HG02973 (cell line): ENCODE measurements around the gene NLRP8.
"Not testable (repeated sequence)": the region's sequence is repeated elsewhere in the genome, so short reads cannot be mapped to it uniquely, and the experiment has no call there.

ENCODE experiments used
- ATAC-seq: cut with Tn5 transposase; IDR thresholded peaks from one replicate; pipeline ENCODE4 v1.9.1; 2021; ENCODE audit warnings: moderate library complexity; ENCODE audit not compliant: unreplicated experiment

NLRP8 gene

GRCh38 chr19:55947532-55947931 is at the start of gene NLRP8:
NLRP8 (plus strand) TSS chr19:55947832.
- ATAC-seq = no peak

- ATAC-seq = no peak
Observed at GRCh38 chr19:55898911-55899310, 48.7 kb upstream of the NLRP8 start.

GRCh38 chr19:55901369-55902079 is 46.1 kb upstream of the NLRP8 start:
- no peak for ATAC-seq

- ATAC-seq = no peak
Observed at GRCh38 chr19:55902080-55902751, 45.4 kb upstream of the NLRP8 start.

GRCh38 chr19:55907286-55907685 is 40.3 kb upstream of the NLRP8 start:
- ATAC-seq = no peak

- no peak for ATAC-seq
Observed at GRCh38 chr19:55907746-55908145, 39.9 kb upstream of the NLRP8 start.

- ATAC-seq = no peak
Observed at GRCh38 chr19:55909801-55910200, 37.8 kb upstream of the NLRP8 start.

GRCh38 chr19:55912916-55913315 is 34.7 kb upstream of the NLRP8 start:
- ATAC-seq = no peak

GRCh38 chr19:55913643-55914268 is 33.9 kb upstream of the NLRP8 start:
- ATAC-seq = no peak

GRCh38 chr19:55923556-55923955 is 24.1 kb upstream of the NLRP8 start:
- ATAC-seq = no peak

- ATAC-seq = no peak
Observed at GRCh38 chr19:55927991-55928390, 19.6 kb upstream of the NLRP8 start.

- not testable (repeated sequence) for ATAC-seq
Observed at GRCh38 chr19:55929258-55929657, 18.4 kb upstream of the NLRP8 start.

- ATAC-seq = no peak
Observed at GRCh38 chr19:55930996-55931515, 16.6 kb upstream of the NLRP8 start.

- no peak for ATAC-seq
Observed at GRCh38 chr19:55931936-55932386, 15.7 kb upstream of the NLRP8 start, which contains the start of gene NLRP13. NLRP13 (minus strand) TSS chr19:55932336; CDS start chr19:55932311, 25 bp downstream.

GRCh38 chr19:55935206-55935605 is 12.4 kb upstream of the NLRP8 start:
- no peak for ATAC-seq

- ATAC-seq = no peak
Observed at GRCh38 chr19:55939206-55939605, 8.4 kb upstream of the NLRP8 start.

GRCh38 chr19:55940306-55940705 is 7.3 kb upstream of the NLRP8 start:
- ATAC-seq = no peak

- ATAC-seq = not testable (repeated sequence)
Observed at GRCh38 chr19:55950566-55950965, 2.9 kb downstream of the NLRP8 start.

- no peak for ATAC-seq
Observed at GRCh38 chr19:55956431-55956830, 8.8 kb downstream of the NLRP8 start.

GRCh38 chr19:55958356-55958755 is 10.7 kb downstream of the NLRP8 start:
- no peak for ATAC-seq

- no peak for ATAC-seq
Observed at GRCh38 chr19:55959996-55960675, 12.5 kb downstream of the NLRP8 start.
